Amniotic epithelial cell (primary cell): Measurements from ENCODE around the gene ZNF76.
A peak's percentile ranks its signal among the peaks of the same experiment; 100 is the strongest.
"Not testable (repeated sequence)": the region's sequence is repeated elsewhere in the genome, so short reads cannot be mapped to it uniquely, and the experiment has no call there.

Experiments used
- DNase-seq: peaks from one replicate; pipeline ENCODE4 v3.0.0-alpha.2; 2010; ENCODE audit warnings: low read depth

The ZNF76 gene

DNA sequence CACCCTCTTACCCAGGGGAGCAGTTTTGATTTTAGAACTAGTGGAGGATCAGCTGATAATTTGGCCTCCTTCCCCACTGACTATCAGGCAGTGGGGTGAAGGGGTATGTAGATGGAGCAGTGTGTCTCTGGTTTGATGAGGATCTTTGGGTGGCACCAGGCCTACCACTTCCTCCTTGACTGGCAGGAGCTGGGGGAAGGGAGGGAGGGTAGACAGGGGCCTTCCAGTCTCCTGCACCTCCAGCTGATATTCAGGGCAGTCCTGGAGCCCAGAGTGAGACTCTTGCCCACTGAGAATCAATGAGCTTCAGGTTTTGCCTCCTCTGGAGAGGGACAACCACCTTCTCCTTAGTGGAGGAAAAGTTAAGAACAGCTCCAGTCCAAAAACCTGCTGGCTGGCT is 41.3 kb downstream of the ZNF76 start:
- no peak for DNase-seq

DNA sequence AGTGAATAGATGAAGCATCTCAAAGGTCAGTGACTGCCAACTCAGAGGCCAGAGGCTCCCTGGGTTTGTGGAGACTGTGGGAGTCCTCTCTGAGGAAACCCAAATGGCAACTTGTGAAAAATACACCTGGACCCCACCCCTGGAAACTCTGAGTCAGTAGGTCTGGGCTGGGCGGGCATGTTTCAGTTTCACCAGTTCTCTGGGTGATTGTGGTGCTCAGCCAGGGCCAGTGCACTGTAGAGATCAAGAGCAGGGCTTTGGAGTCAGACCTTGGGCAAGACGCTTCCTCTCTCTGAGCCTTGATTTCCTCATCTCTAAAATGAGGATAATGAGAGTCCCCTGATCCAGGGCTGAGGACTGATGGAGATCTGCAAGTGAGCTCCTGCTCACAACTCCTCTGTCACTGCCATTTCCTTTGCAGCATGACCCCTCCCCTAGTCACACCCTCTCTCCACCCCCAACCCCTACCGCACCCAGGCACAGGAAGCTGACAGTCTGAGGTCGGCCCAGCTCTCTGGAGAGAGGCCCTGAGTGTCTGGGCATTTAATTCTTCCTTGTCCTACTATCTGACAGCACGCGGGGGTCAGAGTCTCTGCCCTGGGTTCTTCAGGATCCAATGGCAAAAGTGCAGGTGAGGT is 43.2 kb downstream of the ZNF76 start:
- DNase-seq, result peak; percentile 13

DNA sequence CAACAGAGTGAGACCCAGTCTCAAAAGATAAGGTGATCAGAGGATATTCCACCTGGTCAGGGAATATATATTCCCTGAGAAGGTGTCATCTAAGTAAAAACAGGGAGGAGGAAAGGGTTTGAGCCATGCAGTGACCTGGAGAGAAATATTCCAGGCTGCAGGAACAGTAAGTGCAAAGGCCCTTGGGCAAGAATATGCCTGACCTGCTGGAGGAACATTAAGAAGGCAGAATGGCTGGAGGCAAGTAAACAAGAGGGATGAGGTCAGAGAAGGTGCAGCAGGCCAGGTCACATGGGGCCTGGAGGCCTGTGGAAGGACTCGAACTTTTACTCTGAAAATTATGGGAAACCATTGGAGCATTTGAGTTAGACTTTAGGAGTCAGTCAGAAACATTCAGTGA is 44.8 kb downstream of the ZNF76 start:
- peak; percentile 15 for DNase-seq

DNA sequence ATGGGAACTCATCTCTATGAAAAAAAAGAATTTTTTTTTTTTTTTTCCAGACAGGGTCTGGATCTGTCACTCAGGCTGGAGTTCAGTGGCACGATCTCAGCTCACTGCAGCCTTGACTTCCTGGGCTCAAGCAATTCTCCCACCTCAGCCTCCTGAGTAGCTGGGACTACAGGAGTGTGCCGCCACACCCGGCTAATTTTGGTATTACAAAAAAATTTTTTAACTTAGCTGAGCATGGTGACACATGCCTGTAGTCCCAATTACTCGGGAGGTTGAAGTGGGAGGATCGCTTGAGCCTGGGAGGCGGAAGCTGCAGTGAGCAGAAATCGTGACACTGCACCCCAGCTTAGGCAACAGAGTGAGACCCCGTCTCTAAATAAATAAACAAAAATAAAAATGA is 45.6 kb downstream of the ZNF76 start:
- no peak for DNase-seq

DNA sequence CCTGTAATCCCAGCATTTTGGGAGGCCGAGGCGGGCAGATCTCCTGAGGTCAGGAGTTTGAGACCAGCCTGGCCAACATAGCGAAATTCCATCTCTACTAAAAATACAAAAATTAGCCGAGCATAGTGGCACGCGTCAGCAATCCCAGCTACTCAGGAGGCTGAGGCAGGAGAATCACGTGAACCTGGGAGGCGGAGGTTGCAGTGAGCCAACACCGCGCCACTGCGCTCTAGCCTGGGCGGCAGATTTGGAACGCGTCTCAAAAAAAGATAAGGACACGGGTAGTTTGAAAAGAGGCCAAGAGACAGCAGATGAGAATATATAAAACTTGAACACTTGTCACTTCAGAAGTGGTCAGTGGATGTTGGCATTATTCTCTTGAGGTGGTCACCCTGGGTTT is 47.6 kb downstream of the ZNF76 start:
- DNase-seq, result not testable (repeated sequence)

DNA sequence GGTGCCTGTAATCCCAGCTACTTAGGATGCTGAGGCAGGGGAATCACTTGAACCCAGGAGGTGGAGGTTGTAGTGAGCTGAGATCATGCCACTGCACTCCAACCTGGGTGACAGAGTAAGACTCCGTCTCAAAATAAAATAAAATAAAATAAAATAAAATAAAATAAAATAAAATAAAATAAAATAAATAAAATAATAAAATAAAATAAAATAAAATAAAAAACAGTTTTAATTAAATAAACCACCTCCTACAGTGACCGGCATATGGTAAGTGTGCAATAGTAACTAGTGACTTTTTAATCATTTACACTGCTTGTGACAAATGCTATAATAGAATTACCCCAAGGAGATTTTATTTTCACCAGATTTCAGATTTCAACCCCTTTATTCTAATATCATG is 49.0 kb downstream of the ZNF76 start:
- not testable (repeated sequence) for DNase-seq

DNA sequence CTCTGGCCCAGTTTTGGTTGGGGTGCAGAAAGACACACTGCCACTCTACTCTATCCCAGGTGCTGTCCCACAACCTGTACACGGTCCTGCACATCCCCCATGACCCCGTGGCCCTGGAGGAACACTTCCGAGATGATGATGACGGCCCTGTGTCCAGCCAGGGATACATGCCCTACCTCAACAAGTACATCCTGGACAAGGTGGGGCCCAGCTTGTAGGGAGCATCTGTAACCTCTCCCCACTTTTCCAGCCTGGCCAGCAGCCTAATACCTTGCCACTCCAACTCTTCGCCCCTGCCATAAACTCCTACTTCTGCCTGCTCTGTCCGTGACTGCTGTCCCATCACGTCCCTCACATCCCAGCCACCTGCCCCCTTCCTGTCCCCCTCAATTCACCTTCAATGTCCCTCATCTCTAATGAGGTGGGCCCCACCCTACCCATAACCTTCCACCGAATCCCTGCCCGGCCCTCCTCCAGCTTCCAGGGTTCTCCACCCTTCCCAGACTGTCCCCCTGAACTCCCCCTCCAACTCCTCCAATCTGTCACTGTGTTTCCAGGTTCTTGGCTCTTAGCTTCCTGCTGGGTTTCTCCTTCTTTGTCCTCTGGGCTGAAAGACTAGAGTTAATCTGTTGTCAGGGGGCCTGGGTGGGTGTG is 50.2 kb downstream of the ZNF76 start:
- DNase-seq, result no peak

DNA sequence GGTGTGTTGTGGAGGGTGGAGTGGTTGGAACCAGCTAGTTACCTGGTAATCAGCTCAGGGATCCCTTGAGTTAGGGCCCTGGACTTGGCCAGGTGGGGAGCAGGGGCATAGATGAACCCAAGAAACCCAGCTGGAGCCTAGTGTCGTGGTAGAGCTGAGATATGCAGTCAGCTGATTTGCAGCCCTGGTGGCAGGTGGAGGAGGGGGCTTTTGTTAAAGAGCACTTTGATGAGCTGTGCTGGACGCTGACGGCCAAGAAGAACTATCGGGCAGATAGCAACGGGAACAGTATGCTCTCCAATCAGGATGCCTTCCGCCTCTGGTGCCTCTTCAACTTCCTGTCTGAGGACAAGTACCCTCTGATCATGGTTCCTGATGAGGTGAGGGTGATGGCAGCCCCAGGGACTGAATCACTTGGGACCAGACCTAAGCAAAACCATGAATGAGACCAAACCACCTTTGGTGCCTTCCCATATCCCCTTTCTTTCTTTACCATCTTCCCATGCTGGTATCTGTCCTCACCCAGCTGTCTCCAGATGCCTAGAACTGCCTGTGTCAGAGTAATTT is 50.8 kb downstream of the ZNF76 start:
- no peak for DNase-seq

DNA sequence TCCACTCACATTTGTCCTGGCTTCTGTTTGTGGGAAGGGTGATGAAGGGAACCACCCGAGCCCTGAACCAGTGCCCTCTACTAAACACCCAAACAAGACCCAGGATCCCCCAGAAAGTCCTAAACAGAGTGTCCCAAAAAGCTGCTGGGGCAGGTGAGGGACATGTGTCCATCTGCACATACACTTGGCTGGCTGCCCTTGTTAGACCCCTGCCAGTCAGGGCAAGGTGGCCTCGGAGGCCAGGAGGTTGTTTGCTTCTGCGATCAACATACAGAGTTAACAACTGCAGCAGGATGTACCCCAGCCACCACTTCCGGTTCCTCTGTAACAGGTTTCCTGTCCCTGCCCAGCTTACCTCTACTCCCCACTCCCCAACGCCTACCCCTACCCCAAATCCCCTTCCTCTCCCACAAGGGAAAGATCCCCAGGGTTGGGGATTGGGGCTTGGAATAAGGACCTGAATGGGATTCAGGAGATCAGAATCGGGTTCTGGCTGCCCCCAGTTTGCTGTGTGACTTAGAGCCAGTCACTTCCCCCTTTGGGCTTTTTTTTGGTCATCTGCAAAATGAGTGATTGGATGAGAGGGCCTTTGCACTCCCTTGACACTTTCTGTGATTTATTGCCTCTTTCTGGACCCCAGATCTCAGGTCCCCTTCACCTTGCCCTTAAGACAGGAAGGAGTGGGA is 52.0 kb downstream of the ZNF76 start:
- no peak for DNase-seq

DNA sequence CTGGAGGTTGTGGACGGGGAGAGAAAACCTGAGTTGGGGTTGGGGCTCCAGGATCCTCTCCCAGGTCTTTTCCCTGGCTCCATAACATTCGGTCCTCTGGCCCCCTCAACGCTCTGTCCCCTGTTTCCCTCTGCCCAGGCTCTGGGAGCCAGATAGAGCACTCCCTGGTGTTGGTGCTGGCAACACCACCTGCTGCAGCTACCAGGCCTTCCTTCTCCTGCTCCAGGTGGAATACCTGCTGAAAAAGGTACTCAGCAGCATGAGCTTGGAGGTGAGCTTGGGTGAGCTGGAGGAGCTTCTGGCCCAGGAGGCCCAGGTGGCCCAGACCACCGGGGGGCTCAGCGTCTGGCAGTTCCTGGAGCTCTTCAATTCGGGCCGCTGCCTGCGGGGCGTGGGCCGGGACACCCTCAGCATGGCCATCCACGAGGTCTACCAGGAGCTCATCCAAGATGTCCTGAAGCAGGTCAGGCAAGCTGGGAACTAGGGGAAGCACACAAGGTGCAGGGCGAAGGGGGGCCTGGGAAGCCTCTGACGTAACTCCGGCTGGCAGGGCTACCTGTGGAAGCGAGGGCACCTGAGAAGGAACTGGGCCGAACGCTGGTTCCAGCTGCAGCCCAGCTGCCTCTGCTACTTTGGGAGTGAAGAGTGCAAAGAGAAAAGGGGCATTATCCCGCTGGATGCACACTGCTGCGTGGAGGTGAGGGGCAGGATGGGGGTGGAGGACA is 52.7 kb downstream of the ZNF76 start:
- no peak for DNase-seq

DNA sequence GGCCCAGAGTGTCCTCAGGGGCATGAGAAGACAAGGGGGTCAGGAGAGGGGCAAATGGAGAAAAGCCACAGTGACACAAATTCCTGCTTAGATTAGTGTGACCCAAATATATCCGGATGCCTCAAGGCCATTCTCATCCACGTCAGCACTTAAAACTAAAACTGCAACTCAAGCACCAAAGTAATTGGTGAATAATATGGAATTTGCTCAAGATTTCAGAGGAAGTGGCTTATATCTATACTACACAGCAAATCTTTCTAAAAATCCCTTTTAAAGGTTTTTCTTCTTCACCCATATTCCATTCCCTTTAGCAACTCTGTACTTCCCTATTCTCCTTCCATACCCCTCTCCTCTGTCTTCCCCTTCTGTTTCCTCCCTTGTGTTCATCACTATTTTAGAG is 53.3 kb downstream of the ZNF76 start:
- DNase-seq, result no peak

DNA sequence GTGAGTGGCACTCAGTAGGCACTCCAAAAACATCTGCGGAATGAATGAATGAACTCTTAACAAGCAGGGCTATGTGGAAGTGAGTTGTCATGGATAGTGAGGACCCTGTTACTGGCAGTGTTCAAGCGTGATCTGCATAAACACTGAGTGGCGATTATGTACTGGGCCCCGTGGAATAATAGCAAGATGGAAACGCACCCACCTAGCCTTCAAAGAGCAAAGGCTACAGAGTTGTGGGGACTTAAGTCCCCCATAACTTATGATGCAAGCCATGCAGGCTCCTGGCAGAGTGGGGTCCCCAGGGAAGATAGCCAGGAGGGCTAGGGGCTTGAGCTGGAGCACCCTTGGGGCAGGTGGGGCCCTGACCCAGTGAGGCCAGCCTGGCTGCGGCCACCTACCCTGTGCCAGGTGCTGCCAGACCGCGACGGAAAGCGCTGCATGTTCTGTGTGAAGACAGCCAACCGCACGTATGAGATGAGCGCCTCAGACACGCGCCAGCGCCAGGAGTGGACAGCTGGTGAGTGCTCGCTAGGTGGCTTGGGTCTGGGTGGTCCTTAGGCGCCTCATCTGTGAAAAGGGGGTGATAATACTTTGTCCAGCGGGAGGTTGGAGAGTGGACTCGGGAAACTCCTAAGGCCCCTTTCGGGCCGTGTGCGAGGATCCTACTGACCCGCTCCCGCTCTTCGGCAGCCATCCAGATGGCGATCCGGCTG is 58.1 kb downstream of the ZNF76 start:
- no peak for DNase-seq

DNA sequence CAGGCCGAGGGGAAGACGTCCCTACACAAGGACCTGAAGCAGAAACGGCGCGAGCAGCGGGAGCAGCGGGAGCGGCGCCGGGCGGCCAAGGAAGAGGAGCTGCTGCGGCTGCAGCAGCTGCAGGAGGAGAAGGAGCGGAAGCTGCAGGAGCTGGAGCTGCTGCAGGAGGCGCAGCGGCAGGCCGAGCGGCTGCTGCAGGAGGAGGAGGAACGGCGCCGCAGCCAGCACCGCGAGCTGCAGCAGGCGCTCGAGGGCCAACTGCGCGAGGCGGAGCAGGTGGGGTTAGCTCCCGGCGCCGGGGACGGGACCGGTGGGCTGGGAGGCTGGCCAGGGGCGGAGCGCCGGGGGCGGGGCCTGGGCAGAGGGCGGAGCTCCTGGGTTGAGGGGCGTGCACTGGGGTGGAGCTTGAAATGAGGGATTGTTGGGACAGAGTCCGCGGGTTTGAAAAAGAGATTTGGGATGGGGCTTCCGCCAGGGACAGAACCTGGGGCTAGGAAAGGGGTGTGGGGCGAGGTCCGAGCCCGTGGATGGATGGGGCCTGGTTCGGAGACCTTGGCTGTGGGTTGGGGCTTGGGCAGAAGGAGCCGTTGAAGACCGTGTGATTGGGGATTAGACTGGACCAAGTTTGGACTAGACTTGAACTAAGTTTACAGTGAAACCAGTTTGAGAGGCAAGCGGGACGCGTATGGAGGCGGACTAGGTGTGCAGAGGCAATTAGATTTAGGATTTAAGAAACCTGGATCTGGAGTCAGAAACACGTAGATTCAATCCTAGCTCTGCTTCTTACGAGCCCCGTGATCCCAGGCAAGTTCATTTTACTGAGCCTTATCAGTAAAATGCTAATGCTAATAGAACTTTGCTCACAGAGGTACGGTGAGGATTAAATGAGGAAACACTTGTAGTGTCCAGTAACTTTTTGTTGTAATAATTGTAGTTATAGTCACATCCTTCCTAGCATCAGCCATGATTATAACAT is 58.9 kb downstream of the ZNF76 start:
- DNase-seq, result peak; percentile 70

DNA sequence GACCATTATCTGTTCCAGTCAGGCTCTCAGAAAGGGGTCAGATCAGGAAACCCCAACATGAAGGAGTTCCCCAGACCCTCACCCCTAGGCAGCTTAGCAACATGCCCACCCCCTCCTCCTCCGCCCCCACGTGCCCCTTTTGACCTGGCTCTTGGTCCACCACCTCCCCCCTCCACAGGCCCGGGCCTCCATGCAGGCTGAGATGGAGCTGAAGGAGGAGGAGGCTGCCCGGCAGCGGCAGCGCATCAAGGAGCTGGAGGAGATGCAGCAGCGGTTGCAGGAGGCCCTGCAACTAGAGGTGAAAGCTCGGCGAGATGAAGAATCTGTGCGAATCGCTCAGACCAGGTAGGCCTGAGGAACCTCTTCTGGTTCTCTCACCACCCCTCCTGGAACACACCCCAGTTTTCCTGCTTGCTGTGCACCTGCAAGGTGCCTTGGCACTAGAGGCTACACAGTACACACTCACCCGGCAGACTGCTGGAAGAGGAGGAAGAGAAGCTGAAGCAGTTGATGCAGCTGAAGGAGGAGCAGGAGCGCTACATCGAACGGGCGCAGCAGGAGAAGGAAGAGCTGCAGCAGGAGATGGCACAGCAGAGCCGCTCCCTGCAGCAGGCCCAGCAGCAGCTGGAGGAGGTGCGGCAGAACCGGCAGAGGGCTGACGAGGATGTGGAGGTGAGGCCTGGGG is 60.0 kb downstream of the ZNF76 start:
- no peak for DNase-seq

DNA sequence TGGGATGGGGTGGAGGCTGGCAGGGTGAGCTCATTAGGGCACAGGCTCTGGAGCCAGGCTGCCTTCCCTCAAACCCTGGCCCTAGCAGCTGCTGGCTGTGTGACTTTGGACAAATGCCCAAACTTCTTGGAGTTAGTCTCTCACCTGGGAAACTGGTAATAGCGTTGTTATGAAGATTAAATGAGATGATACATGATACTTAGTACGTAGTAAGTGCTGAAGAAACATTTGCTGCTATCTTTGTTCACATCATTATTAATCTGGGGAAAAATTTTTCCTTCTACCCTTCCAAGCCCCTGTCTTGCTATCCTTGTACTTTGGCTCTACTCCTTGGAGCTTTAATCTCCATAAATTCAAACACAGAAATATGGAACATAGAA is 60.5 kb downstream of the ZNF76 start:
- no peak for DNase-seq

DNA sequence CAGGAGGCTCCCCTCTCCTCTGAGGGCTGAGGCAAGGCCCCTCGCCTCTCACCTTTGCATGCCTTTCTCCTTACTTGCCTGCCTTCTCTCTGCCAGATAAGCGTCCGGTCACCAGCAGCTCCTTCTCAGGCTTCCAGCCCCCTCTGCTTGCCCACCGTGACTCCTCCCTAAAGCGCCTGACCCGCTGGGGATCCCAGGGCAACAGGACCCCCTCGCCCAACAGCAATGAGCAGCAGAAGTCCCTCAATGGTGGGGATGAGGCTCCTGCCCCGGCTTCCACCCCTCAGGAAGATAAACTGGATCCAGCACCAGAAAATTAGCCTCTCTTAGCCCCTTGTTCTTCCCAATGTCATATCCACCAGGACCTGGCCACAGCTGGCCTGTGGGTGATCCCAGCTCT is 61.6 kb downstream of the ZNF76 start:
- no peak for DNase-seq

DNA sequence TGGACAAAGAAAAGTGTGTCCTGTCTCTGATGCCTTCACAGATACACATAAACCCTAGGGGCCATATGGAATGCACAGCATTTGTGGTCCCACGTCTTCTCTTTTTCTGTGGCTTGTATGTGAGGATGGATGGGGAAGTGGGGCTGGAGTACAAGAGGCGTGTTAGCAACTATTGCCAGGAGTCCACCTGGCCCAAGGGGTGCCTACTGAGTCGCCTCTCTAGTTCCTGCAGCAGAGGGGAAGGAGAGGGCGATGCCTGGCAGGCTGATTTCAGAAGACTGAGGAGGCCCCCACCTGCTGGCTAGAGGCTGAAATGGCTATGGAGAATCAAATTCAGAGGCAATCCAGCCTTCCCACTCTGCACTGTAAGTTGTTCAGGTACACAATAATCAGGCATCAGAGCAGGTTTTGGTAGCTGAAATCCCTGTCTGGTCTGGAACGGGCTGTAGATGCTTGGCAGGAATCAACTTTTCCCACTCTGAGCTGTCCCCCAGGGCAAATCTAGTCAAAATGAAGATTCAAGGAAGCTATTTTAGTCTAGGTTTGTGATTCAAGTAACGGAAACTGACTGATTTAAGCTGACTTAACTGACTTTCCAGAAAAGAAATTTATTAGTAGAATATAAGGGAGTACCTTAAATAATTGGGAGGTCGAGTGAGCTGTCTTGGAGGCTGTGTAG is 68.0 kb downstream of the ZNF76 start:
- DNase-seq, result peak; percentile 52

DNA sequence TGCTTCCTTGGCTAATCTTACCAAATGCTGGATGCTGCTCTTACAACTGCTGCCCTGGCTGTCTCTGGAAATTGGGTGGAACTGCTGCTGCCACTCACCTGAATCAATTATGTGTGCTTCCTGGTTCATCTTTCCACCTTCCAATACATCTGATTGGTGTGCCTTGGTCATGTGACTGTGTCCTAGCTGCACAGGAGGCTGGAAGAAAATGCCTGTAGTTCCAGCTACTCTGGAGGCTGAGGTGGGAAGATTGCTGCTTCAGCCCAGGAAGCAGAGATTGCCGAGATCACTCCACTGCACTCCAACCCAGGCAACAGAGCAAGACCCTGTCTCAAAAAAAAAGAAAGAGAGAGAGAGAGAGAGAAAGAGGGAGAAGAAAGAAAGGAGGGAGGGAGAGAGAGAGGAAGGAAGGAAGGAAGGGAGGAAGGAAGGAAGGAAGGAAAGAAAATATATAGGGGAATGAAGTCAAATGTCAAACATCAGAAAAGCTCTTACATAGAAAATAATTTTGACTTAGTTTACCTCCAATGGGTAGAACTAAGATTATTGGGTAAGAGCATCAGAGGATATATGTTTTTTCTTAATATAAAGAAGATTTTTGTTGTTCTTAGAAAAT is 68.7 kb downstream of the ZNF76 start:
- no peak for DNase-seq

DNA sequence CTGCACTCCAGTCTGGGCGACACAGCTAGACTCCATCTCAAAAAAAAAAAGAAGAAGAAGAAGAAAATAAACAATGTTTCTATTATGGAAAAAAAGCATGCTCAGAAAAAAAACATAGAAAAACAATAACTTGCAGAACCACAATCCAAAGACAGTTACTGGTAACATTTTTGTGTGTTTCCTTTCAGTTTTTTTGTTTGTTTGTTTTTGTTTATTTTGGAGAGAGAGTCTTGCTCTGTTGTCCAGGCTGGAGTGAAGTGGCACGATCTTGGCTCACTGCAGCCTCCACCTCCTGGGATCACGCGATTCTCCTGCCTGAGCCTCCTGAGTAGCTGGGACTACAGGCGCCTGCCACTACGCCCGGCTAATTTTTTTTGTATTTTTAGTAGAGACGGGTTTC is 69.4 kb downstream of the ZNF76 start:
- DNase-seq, result not testable (repeated sequence)
